Hematopoietic multipotent progenitor cell treated with erythropoietin and hydrocortisone succinate and interleukin-3 and kit ligand, for 15 days (in vitro differentiated cells): ENCODE data around the gene RPS6KA2.

Source experiments
- DNase-seq: peaks from one replicate; pipeline ENCODE4 v3.0.0-alpha.2; 2015; ENCODE audit warnings: low spot score

Gene RPS6KA2

GRCh38 chr6:166573511-166574216 is 53.4 kb downstream of the RPS6KA2 start:
- DNase-seq, result no peak

DNA sequence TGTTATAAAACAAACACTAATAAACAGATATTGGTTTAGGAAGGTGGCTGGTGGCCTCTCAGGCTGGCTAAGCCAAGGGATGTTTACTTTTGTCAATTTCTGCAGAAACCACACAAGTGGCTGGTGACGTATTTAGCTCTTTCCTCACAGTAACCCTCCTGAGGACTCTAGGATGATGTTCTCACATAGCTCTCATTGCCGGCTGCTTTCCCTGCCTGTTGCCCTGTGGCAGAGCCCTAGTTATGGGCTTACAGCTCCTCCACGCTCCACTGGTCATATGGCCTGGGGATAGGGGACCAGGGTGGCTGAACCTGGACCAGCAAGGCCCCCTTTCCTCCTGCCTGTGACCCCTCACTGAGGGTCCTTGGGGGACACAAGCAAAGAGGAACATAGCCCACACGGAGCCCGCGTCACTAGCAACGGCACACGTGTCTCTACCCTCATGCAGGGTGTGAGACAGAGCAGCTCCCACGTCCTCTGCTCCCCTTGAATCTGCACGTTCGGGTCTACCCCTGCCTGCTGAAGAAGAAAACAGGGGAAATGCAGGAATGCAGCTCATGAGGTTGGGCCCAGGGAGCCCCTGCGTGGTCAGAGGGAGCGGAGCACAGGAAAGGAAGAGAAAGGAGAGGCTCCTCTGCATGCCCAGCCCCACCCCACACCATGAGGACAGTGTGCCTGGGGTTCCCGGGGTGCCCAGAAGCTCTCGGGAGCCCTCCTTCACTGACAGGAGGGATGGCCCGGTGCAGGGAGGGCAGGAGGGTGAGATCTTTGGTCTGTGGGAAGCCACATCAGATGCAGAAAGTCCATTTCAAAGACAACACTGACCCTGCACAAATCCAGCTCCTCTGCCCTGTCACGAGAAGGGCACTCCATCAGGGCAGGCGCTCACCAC is 54.4 kb downstream of the RPS6KA2 start:
- no peak for DNase-seq

DNA sequence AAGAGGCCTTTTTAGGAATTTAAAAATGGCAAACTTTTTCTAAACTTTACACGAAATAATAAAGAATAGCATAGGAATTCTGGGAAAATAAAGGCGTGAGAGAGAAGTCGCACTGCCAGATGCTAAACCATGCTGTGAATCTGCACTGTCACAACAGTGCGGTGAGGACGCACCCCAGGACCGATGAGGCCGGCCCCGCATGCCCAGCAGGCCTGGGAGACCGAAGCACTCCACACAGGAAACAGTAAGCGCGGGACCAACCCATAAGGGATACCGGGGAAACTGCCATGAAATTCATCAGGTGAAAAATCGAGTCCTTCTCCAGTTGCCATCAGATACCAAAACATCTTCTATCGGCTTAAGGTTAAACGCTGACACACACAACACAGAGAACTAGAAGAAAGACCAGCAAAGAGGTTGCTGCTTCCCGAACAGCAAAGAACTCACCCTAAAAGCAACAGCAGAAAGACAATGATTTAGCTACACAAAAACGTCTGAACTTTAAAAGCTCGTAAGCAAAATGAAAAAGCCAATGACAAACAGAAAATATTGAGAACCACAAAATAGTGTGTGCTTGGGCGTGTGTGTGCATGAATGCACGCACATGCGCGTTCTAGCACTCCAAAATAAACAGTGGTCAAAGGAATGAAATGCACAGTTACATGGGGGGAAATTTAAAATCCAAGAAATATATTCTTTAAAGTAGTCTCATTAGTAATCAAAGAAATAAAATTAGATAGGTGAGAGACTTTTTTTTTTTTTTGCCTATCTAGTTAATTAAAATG is 55.9 kb downstream of the RPS6KA2 start:
- no peak for DNase-seq

DNA sequence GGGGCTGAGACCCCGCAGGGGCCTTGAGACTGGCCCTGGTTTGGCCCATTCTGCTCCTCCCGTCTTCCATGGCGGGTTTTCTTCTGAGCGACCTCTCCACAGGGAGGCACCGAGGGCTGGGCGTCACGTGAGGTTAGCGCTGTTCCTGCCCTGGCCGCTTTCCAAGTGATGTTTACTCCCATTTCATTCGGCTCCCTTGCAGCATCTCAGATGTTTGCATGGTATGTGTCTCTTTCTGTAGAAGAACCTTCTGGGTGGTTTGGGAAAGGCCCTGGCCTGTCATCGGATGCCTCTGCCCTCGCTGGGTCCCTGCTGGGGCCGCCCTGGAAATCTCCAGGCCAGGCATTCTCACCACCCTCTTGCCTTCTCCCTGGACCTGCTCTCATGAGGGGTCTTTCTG is 57.8 kb downstream of the RPS6KA2 start:
- no peak for DNase-seq

DNA sequence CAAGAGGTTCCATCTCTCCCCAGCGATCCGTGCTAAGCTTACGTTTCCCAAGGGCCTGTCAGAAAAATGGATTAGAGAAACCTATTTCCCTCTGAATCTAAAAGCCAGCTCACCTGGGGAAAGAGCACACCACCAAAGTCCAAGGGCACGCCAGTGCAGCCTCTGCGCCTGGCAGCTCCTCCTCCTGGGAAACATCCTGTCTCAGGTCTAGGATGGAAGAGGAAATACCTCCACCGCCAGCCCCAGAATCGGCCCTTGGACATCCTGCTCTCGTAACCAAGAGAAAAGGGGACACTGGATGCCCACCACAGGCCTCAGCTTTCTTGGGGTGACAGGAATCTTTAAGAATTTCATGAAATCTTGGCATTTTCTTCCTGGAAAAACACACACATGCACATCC is 59.2 kb downstream of the RPS6KA2 start:
- DNase-seq, result no peak

- DNase-seq, result no peak
Measured at GRCh38 chr6:166567107-166567506, 59.9 kb downstream of the RPS6KA2 start.

GRCh38 chr6:166566026-166567011 is 60.7 kb downstream of the RPS6KA2 start:
- DNase-seq, result no peak

- DNase-seq, result no peak
Measured at GRCh38 chr6:166565084-166565967, 61.7 kb downstream of the RPS6KA2 start.

GRCh38 chr6:166563805-166564204 is 63.2 kb downstream of the RPS6KA2 start:
- no peak for DNase-seq

DNA sequence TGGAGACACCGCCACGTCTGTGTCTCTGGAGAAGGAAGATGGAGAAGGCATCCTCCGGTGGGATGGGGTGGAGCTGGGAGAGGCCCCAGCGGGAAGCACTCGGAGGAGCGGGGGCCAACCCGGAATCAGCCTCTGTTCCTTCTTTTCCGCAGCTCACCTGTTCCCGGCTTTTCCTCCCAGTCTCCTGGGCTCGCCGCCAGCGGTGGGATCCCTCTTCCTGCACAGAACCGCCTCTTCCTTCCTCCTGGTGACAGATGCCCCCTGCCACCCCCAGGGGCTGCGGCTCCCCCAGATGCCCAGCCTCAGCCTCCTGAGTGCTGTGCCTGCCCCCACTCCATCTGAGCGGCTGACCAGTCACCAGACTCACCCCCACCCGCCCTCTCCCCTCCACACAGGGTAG is 63.9 kb downstream of the RPS6KA2 start:
- DNase-seq, result no peak

DNA sequence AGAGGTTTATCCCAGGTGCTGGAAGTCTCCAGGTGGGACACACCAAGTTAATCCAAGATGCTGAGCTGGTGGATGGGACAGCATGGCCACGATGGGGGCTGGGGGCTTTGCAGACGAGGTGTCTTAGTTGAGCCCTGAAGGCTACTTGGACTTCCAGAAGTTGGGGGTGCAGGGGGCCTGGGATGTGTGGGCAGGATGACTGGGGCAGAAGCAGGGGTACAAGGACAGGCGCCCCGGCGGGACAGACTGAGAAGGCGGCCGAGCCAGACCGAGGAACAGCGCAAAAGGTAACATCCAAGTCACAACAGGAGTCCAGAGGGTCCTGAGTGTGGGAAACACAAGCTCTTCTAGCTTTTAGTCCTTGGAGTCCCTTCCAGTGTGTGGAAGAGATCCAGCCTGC is 64.3 kb downstream of the RPS6KA2 start:
- no peak for DNase-seq

DNA sequence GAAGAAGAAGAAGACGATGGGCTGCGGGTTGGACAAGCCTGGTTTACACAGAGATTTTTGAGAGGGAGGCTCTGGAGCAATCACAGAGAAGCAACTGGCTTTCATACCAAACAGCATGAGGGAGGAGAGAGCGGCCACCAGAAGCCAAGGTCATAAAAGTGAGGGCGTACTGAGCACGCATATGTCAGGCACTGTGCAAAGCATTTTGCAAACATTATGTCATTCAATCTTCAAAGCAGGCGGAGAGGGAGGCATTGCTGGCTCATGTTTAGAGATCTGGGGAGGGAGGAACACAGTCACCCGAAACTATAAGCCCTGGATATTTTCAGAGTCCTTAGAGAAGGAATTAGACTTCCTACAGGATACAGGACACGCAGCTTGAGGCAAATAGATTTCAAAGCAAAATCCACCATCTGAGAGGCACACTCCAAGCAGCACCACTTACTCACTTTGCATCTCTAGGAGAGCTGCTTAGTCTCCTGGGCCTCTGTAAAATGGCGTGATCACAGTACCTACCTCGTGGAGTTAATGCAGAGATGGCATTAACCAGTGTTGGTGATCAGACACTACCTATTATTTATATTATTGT is 65.2 kb downstream of the RPS6KA2 start:
- DNase-seq, result no peak

- DNase-seq, result no peak
Measured at GRCh38 chr6:166560222-166560621, 66.8 kb downstream of the RPS6KA2 start.

DNA sequence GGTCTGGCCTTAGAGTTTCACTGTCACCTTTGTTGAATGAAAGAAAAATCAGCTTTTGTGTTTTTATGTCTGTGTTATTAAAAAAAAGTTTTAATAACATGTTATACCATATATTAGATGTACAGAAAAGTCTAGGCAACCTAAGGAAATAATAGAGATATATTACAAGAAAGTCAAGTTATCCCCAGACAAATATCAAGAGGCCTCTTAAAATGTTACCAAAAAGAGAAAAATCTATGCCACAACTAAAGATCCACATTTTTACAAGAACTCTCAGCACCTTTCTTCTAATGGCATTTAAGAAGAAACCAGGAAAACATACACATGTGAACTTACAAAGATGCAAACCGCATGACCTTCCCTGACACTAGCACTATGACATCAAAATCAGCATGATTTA is 67.4 kb downstream of the RPS6KA2 start:
- DNase-seq, result no peak

- DNase-seq, result no peak
Measured at GRCh38 chr6:166559211-166559610, 67.8 kb downstream of the RPS6KA2 start.

DNA sequence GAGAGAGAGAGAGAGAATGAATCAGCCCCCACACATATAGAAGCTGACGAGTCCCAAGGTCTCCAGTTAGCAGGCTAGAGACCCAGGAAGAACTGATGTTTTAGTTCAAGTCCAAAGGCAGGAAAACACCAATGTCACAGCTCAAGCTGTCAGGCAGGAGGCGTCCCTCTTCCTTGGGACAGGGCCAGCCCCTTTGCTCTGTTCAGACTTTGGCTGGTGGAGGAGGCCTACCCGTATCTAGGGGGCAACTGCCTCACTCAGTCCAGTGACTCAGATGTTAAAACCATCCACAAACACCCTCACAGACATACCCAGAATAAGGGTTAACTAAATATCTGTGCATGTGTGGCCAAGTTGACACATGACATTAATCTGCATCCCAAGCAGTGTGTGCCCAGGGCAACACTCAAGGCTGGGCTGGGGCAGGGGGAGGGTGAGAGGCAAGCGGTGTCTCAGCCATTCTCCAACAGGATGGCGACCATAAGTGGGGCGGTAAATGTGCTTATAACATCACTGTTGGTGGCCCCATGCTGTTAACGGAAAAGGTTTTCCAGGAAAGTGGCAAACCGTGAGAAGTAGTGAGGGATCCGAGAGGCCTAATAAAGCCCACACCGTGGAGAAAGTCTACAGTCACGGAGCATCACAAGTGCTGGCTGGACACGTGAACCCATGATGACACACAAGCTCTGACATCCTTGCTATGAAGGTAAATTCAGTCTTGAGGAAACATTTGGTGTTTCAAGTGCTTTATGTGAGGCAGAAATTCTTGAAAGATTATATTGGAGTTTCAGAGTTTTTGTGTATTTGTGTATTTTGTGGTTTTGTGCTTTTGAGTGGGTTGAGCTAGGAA is 68.7 kb downstream of the RPS6KA2 start:
- no peak for DNase-seq

DNA sequence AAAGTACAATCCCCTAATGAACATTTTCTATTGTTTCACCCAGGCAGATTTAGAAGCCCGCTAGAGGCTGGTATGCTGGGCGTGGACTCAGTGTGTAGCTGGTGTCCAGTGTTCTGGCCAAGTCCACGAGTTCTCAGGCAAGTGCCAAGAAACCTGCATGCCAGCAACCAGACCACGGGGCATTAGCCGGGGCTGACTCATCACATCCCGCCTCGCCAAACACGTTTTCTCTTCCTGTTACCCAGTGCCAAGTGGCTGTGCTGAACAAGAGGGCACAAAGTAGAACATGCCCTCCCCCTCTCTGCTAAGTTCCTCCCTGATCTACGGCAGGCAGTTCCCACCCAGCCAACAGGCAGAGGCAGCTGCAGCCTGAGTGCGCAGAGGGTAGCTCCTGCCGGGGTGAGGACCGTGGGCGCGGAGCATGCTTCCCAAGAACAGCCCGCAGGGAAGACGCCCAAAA is 70.2 kb downstream of the RPS6KA2 start:
- no peak for DNase-seq

DNA sequence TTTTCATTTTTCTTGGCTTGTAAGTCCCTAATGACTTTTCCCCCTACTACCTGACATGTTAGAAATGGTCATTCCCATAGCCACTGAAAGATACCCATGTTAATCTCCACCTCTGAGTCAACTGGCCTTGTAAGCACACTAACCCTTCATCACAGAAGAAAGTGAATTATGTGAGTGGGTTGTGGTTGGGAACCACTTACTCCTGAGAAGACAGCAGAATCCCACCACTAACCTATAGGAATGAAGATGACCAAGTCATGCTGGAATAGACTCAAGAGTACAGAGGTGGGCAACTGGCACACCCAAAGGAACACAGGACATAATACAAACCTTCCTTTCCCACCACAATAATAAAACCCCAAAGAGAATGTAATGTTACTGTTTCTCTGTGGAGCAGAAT is 70.7 kb downstream of the RPS6KA2 start:
- no peak for DNase-seq

DNA sequence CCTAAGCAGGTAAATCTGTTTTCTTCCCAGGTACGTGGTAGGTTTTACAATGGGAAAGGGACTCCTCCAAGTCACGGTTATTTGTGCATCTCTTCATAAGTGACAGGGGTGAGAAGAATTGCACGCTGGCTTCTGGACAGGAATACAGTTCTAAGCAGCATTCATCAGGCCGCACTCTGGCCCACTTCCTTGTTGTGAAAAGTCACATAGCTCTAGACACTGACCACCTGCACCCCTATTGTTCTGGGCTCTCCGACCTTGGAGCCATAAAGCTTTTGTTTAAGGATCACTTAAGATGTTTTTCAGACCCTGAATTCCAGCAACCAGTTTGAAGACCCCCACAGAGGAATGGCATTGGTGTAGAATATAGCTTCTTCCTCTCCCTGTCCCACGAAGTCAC is 72.0 kb downstream of the RPS6KA2 start:
- no peak for DNase-seq
